ENCODE data around the gene ZNRD2.

ZNRD2 gene

GRCh38 chr11:65609665-65610064 is 39.4 kb downstream of the ZNRD2 start:
- Histone ChIP-seq H3K4me3 (ENCODE audit: low read depth, low read length) (no peak overlapping the region), H3K27me3 (ENCODE audit: control insufficient read depth, insufficient read depth, low read length) (no peaks in the 10 kb centered on the region), H3K4me1 (ENCODE audit: control insufficient read depth, insufficient read depth, low read length) (peaks cover 36% of the 10 kb centered on the region), H3K9ac (ENCODE audit: low read length) (no peak overlapping the region), H3K9me3 (ENCODE audit: control insufficient read depth, insufficient read depth, low read depth, low read length) (no peaks in the 10 kb centered on the region), H3K27ac (ENCODE audit: low read depth, low read length) (no peak overlapping the region), H3K36me3 (ENCODE audit: control insufficient read depth, insufficient read depth, low read length) (peaks cover 15% of the 10 kb centered on the region)

- Histone ChIP-seq H3K9ac (ENCODE audit: low read length) (no peak overlapping the region), H3K36me3 (ENCODE audit: control insufficient read depth, insufficient read depth, low read length) (peaks cover 8% of the 10 kb centered on the region), H3K4me1 (ENCODE audit: control insufficient read depth, insufficient read depth, low read length) (peaks cover 36% of the 10 kb centered on the region), H3K9me3 (ENCODE audit: control insufficient read depth, insufficient read depth, low read depth, low read length) (no peaks in the 10 kb centered on the region), H3K27ac (ENCODE audit: low read depth, low read length) (no peak overlapping the region), H3K4me3 (ENCODE audit: low read depth, low read length) (no peak overlapping the region), H3K27me3 (ENCODE audit: control insufficient read depth, insufficient read depth, low read length) (no peaks in the 10 kb centered on the region)
These were observed 40.1 kb downstream of the ZNRD2 start for GRCh38 chr11:65610404-65610803.

- Histone ChIP-seq H3K9ac (ENCODE audit: low read length) (no peak overlapping the region), H3K9me3 (ENCODE audit: control insufficient read depth, insufficient read depth, low read depth, low read length) (no peaks in the 10 kb centered on the region), H3K27me3 (ENCODE audit: control insufficient read depth, insufficient read depth, low read length) (no peaks in the 10 kb centered on the region), H3K27ac (ENCODE audit: low read depth, low read length) (no peak overlapping the region), H3K4me3 (ENCODE audit: low read depth, low read length) (no peak overlapping the region; the same call in 1 of the 2 replicates), H3K4me1 (ENCODE audit: control insufficient read depth, insufficient read depth, low read length) (peaks cover 36% of the 10 kb centered on the region), H3K36me3 (ENCODE audit: control insufficient read depth, insufficient read depth, low read length) (peaks cover 3% of the 10 kb centered on the region; the same call in 1 of the 2 replicates)
These were observed 40.9 kb downstream of the ZNRD2 start for GRCh38 chr11:65611028-65611757.

GRCh38 chr11:65611758-65612603 is 41.7 kb downstream of the ZNRD2 start:
- no peaks in the 10 kb centered on the region for H3K9me3 ChIP-seq (ENCODE audit: control insufficient read depth, insufficient read depth, low read depth, low read length)
- H3K9ac ChIP-seq (ENCODE audit: low read length), result peak overlapping the region; percentile 9
- no peak overlapping the region for H3K27ac ChIP-seq (ENCODE audit: low read depth, low read length)
- H3K36me3 ChIP-seq (ENCODE audit: control insufficient read depth, insufficient read depth, low read length), result peaks cover 3% of the 10 kb centered on the region
- no peaks in the 10 kb centered on the region for H3K27me3 ChIP-seq (ENCODE audit: control insufficient read depth, insufficient read depth, low read length)
- peak overlapping the region; percentile 75; the same call in 1 of the 2 replicates for H3K4me3 ChIP-seq (ENCODE audit: low read depth, low read length)
- peaks cover 36% of the 10 kb centered on the region for H3K4me1 ChIP-seq (ENCODE audit: control insufficient read depth, insufficient read depth, low read length)

- Histone ChIP-seq H3K4me1 (ENCODE audit: control insufficient read depth, insufficient read depth, low read length) (peaks cover 32% of the 10 kb centered on the region), H3K27me3 (ENCODE audit: control insufficient read depth, insufficient read depth, low read length) (no peaks in the 10 kb centered on the region), H3K36me3 (ENCODE audit: control insufficient read depth, insufficient read depth, low read length) (peaks cover 10% of the 10 kb centered on the region), H3K9ac (ENCODE audit: low read length) (no peak overlapping the region), H3K9me3 (ENCODE audit: control insufficient read depth, insufficient read depth, low read depth, low read length) (no peaks in the 10 kb centered on the region), H3K4me3 (ENCODE audit: low read depth, low read length) (peak overlapping the region; percentile 75), H3K27ac (ENCODE audit: low read depth, low read length) (no peak overlapping the region)
These were observed 42.4 kb downstream of the ZNRD2 start for GRCh38 chr11:65612691-65613090.

GRCh38 chr11:65613091-65613928 is 43.0 kb downstream of the ZNRD2 start:
- Histone ChIP-seq H3K36me3 (ENCODE audit: control insufficient read depth, insufficient read depth, low read length) (peaks cover 17% of the 10 kb centered on the region), H3K4me3 (ENCODE audit: low read depth, low read length) (peak overlapping the region; percentile 75), H3K9ac (ENCODE audit: low read length) (peak overlapping the region; percentile 58), H3K27me3 (ENCODE audit: control insufficient read depth, insufficient read depth, low read length) (no peaks in the 10 kb centered on the region), H3K4me1 (ENCODE audit: control insufficient read depth, insufficient read depth, low read length) (peaks cover 26% of the 10 kb centered on the region), H3K27ac (ENCODE audit: low read depth, low read length) (peak overlapping the region; percentile 63), H3K9me3 (ENCODE audit: control insufficient read depth, insufficient read depth, low read depth, low read length) (no peaks in the 10 kb centered on the region)

GRCh38 chr11:65615229-65615949 is 45.1 kb downstream of the ZNRD2 start, which contains the start of gene PCNX3:
PCNX3 (plus strand) TSS chr11:65615776; CDS start chr11:65616312, 536 bp downstream.
- Histone ChIP-seq H3K9me3 (ENCODE audit: control insufficient read depth, insufficient read depth, low read depth, low read length) (no peaks in the 10 kb centered on the region), H3K4me1 (ENCODE audit: control insufficient read depth, insufficient read depth, low read length) (peaks cover 26% of the 10 kb centered on the region), H3K27me3 (ENCODE audit: control insufficient read depth, insufficient read depth, low read length) (no peaks in the 10 kb centered on the region), H3K36me3 (ENCODE audit: control insufficient read depth, insufficient read depth, low read length) (peaks cover 35% of the 10 kb centered on the region), H3K4me3 (ENCODE audit: low read depth, low read length) (peak within 1 kb of the TSS; percentile 76), H3K9ac (ENCODE audit: low read length) (peak within 1 kb of the TSS; percentile 88), H3K27ac (ENCODE audit: low read depth, low read length) (peak within 1 kb of the TSS; percentile 18; the same call in 1 of the 2 replicates)

GRCh38 chr11:65615950-65616574 is 45.8 kb downstream of the ZNRD2 start:
- peak overlapping the region; percentile 18; the same call in 1 of the 2 replicates for H3K27ac ChIP-seq (ENCODE audit: low read depth, low read length)
- H3K9me3 ChIP-seq (ENCODE audit: control insufficient read depth, insufficient read depth, low read depth, low read length), result no peaks in the 10 kb centered on the region
- H3K9ac ChIP-seq (ENCODE audit: low read length), result peak overlapping the region; percentile 73
- peaks cover 26% of the 10 kb centered on the region for H3K4me1 ChIP-seq (ENCODE audit: control insufficient read depth, insufficient read depth, low read length)
- H3K27me3 ChIP-seq (ENCODE audit: control insufficient read depth, insufficient read depth, low read length), result no peaks in the 10 kb centered on the region
- H3K36me3 ChIP-seq (ENCODE audit: control insufficient read depth, insufficient read depth, low read length), result peaks cover 42% of the 10 kb centered on the region
- H3K4me3 ChIP-seq (ENCODE audit: low read depth, low read length), result peak overlapping the region; percentile 76

GRCh38 chr11:65616575-65617001 is 46.3 kb downstream of the ZNRD2 start:
- Histone ChIP-seq H3K27ac (ENCODE audit: low read depth, low read length) (peak overlapping the region; percentile 11; the same call in 1 of the 2 replicates), H3K27me3 (ENCODE audit: control insufficient read depth, insufficient read depth, low read length) (no peaks in the 10 kb centered on the region), H3K9me3 (ENCODE audit: control insufficient read depth, insufficient read depth, low read depth, low read length) (no peaks in the 10 kb centered on the region), H3K36me3 (ENCODE audit: control insufficient read depth, insufficient read depth, low read length) (peaks cover 47% of the 10 kb centered on the region), H3K4me3 (ENCODE audit: low read depth, low read length) (peak overlapping the region; percentile 76), H3K9ac (ENCODE audit: low read length) (peak overlapping the region; percentile 65), H3K4me1 (ENCODE audit: control insufficient read depth, insufficient read depth, low read length) (peaks cover 23% of the 10 kb centered on the region)

Data from HUES6 (cell line).